Pancreas (tissue), 10 donors: ENCODE data around the gene MX2. TPM values are rescaled to one million over a fixed set of nuclear protein-coding genes. Genes with fewer than 3 reads are reported as not detected.

ENCODE experiments used
- ATAC-seq, 4 donors: fragments of 200-7000 bp; cut with Tn5 transposase; one replicate each; pipeline versions ENCODE4 v1.8.0 to v1.9.1; 2020; ENCODE audit warnings: mild to moderate bottlenecking in 4 of 4, moderate library complexity in 4 of 4
- DNase-seq, 6 donors: peaks; one replicate each; pipeline ENCODE4 v3.0.0-alpha.2; 2020
- FAIRE-seq: peaks from 2 replicates; lab custom pipeline; 2012; peaks lifted over from hg19 to GRCh38; lab: Jason Lieb, UNC
- H3K27ac ChIP-seq, 4 donors: fragments of 200-600 bp; sonication (generic); 1 replicate in 3 of 4; 2 replicates in 1 of 4; pipeline versions ENCODE4 v1.5.0 to v1.8.0; 2020
- H3K27me3 ChIP-seq, 4 donors: fragments of 200-600 bp; one replicate each; pipeline ENCODE4 v1.8.0; 2021
- H3K36me3 ChIP-seq, 3 donors: fragments of 200-600 bp; sonication (generic) in 1 of 3; one replicate each; pipeline versions ENCODE4 v1.5.0 to v1.8.0; 2020 to 2021
- H3K4me1 ChIP-seq, 3 donors: fragments of 200-600 bp; one replicate each; pipeline ENCODE4 v1.8.0; 2021
- H3K4me3 ChIP-seq, 4 donors: fragments of 200-600 bp; sonication (generic) in 2 of 4; one replicate each; pipeline versions ENCODE4 v1.5.0 to v1.8.0; 2020 to 2021
- H3K9me3 ChIP-seq, 4 donors: fragments of 200-600 bp; one replicate each; pipeline ENCODE4 v1.8.0; 2021
- CTCF ChIP-seq, 4 donors: fragments of 200-600 bp; sonication (generic) in 3 of 4; IDR thresholded peaks; one replicate each; pipeline versions ENCODE4 v1.5.0 to v1.8.0; 2021; ENCODE audit warnings: antibody characterized with exemption in 4 of 4
- WGBS, 2 donors: extraction: QIAGEN DNeasy Blood & Tissue Kit; methylation state at CpG; one replicate each; pipeline ENCODE4 v1.1.7; 2013; 5-methylcytosine and 5-hydroxymethylcytosine counted together
- intact Hi-C, 3 donors: fragments of 100-400 bp; cut with DNase I; formaldehyde crosslinking; loops; one replicate each; pipeline versions ENCODE4 v1.11.1 to v1.14.2; 2022
- polyA plus RNA-seq, 2 donors: library from polyadenylated mRNA; stranded (reverse); fragments of 200-250 nt; gene quantifications; one replicate each; pipeline ENCODE4 v1.2.3, GENCODE V29; 2013
- total RNA-seq, 6 donors: library from RNA; stranded (reverse); fragmentation: NEBNext Ultra II Directional in 4 of 6; extraction: Animal tissue kit (Norgen Biotek cat#: 25700) in 4 of 6; gene quantifications; one replicate each; pipeline versions ENCODE4 v1.2.1 to v1.2.4, GENCODE V29; 2021 to 2023
- donor health status: healthy with polysubstance abuse.
- donor health status: DM: no; HTN: no; CAD: no; lungs with moderate emphysema.
- donor health status: DM: no; HTN: no; CAD: no.
- donor health status: control.
- donor health status: control.
- donor health status: Bipolar disorder and iron deficiency.
- donor health status: DM: yes; HTN: yes; CAD: no.
- donor health status: DM: no; HTN: no; CAD: no.
- donor health status: DM: no; HTN: no; CAD: no.
- donor health status: DM: yes; HTN: yes; CAD: no.

Gene MX2
- total and polyA plus RNA-seq, 8 donors: 2.0 to 5.4 (median 4.1) TPM

GRCh38 chr21:41361053-41361785 is 608 bp upstream of the MX2 start:
- Histone ChIP-seq H3K36me3 (no peaks in the 10 kb centered on the region), H3K27ac (peak overlapping the region; percentile 10 to 65 (median 40)), H3K4me3 (peak overlapping the region in 1 of 4 donors; percentile 19), H3K27me3 (no peaks in the 10 kb centered on the region), H3K9me3 (no peaks in the 10 kb centered on the region), H3K4me1 (no peaks in the 10 kb centered on the region)
- WGBS, 2 donors: 54 to 59% methylated on average over 16 of the region's 16 CpGs
- intact Hi-C loops: loop anchor here in 1 of 3 donors (10.0 kb wide), 1 partner anchor 94 kb away; no protein-coding TSS in a partner anchor
- ATAC-seq (no peak), DNase-seq (peak in 2 of 6 donors; percentile 42 to 49), FAIRE-seq (no peak)
- TF ChIP-seq CTCF (IDR thresholded peaks at IDR 0.05): no peak

DNA sequence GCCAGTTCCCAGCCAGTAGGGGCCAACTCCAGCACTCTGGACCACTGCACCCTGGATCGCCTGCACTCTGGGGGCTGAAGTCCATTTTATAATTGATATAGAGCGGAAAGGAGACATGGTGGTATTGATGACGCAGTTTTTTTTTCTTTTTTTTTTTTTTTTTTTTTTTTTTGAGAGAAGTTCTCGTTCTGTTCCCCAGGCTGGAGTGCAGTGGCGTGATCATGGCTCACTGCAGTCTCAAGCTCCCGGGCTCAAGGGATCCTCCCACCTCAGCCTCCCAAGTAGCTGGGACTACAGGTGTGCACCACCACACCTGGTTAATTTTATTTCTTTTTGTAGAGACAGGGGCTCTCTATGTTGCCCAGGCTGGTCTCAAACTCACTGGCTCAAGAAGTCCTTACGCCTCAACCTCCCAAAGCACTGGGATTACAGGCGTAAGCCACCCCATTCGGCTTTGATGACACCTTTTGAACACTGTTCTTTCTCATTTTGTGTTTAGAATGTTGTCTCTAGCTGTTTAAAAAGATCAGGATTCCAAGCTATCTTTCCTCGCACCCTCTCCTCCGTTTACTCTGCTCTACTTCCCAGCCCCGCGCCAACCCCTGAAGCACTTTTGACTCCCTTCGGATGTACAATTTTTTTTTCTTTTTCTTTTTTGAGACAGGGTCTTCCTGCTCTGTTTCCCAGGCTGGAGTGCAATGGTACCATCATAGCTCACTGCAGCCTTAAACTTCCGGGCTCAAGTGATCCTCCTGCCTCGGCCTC is 960 bp downstream of the MX2 start:
- DNase-seq (peak in 1 of 6 donors; percentile 23), FAIRE-seq (no peak), ATAC-seq (no peak)
- H3K27me3 ChIP-seq: no peaks in the 10 kb centered on the region
- H3K27ac ChIP-seq: peak overlapping the region in 3 of 4 donors; percentile 22 to 65 (median 63)
- no peaks in the 10 kb centered on the region for H3K36me3 ChIP-seq
- 94 to 97% methylated on average over 16 of the region's 16 CpGs for WGBS, 2 donors
- intact Hi-C loops: loop anchor here in 1 of 3 donors (10.0 kb wide), 1 partner anchor 92 kb away; no protein-coding TSS in a partner anchor
- peak overlapping the region in 1 of 4 donors; percentile 19 for H3K4me3 ChIP-seq
- H3K9me3 ChIP-seq: no peaks in the 10 kb centered on the region
- no peak for TF ChIP-seq CTCF (IDR thresholded peaks at IDR 0.05)
- peaks cover 0 to 3% (median 0%) of the 10 kb centered on the region in 3 donors for H3K4me1 ChIP-seq

DNA sequence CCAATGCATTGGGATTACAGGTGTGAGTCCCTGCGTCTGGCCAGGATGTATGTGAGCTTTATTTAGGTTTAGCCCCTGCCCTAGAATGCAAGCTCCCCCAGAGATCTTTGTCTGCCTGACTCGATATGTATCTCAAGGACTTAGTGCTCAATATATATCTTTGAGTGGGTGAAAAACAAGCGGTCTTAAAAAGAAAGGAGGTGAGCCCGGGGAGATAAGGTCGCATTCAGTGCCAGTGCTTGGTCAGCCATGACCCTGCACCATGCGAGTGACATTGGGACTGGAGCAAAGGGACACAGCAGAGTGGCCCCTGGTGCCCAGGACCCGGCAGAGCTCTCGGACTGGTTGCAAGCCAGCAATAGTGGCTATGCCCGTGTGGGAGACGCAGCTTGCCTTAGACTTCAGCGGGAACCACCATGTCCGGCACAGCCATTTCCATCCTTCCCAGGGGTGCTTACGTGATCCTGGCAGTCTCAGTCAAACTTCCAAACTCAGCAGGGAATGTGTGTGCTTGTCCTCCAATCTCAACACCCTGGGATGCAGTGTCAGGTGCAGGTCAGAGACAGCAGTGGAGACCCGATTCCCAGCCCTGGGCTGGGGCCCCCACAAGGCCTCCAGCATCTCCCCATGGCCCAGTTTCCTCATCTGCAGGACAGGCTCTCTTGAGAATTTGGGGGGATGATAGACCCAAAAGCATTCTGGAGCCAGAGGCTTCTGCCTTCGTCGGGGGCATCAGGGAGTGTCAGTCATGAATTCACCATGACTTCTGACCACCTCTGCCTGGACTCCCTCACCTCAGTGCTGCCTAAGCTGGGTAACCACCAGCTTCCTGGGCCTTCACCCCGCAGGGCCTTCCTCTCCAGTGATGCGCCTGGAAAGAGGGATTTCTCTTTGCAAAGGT is 1.8 kb downstream of the MX2 start:
- no peaks in the 10 kb centered on the region for H3K36me3 ChIP-seq
- DNase-seq (peak in 1 of 6 donors; percentile 36), ATAC-seq (no peak), FAIRE-seq (no peak)
- TF ChIP-seq CTCF (IDR thresholded peaks at IDR 0.05): no peak
- intact Hi-C loops: loop anchor here in 1 of 3 donors (10.0 kb wide), 1 partner anchor 91 kb away; no protein-coding TSS in a partner anchor
- peaks cover 0 to 3% (median 0%) of the 10 kb centered on the region in 3 donors for H3K4me1 ChIP-seq
- H3K9me3 ChIP-seq: no peaks in the 10 kb centered on the region
- no peak overlapping the region for H3K4me3 ChIP-seq
- WGBS, 2 donors: 91 to 92% methylated on average over 18 of the region's 18 CpGs
- no peaks in the 10 kb centered on the region for H3K27me3 ChIP-seq
- H3K27ac ChIP-seq: no peak overlapping the region

DNA sequence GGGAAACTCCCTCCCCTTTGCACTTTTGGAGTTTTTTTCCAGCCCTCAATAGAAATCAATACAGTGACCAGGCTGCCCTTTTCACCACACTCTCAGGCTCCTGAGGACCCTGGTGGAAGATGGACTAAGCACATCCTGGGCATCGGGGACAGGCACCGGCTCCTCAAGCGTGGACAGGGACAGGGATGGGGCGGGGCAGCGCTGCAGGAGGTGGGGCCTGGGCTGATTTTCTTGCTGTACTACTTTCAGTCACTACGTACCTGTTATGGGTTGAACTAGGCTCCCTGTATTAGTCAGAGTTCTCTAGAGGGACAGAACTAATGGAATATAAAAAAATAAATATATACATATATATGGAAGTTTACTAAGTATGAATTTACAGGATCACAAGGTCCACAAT is 2.5 kb downstream of the MX2 start:
- intact Hi-C loops: loop anchor here in 1 of 3 donors (10.0 kb wide), 1 partner anchor 90 kb away; no protein-coding TSS in a partner anchor
- Histone ChIP-seq H3K4me1 (peaks cover 0 to 3% (median 0%) of the 10 kb centered on the region in 3 donors), H3K9me3 (no peaks in the 10 kb centered on the region), H3K36me3 (no peaks in the 10 kb centered on the region), H3K27me3 (no peaks in the 10 kb centered on the region), H3K4me3 (no peak overlapping the region), H3K27ac (no peak overlapping the region)
- DNase-seq (peak in 1 of 6 donors; percentile 37), ATAC-seq (no peak), FAIRE-seq (no peak)
- no peak for TF ChIP-seq CTCF (IDR thresholded peaks at IDR 0.05)
- 95 to 96% methylated on average over 6 of the region's 6 CpGs for WGBS, 2 donors
